Measurements from ENCODE around the gene LGR4. TPM values are rescaled to one million over a fixed set of nuclear protein-coding genes. Genes with fewer than 3 reads are reported as not detected.

The LGR4 gene
- total and polyA plus RNA-seq, 2 of the 13 experiments (the other 11 are each of a cell fraction or from before 2014, with no cell fraction given) = 42.1 to 68.7 TPM

DNA sequence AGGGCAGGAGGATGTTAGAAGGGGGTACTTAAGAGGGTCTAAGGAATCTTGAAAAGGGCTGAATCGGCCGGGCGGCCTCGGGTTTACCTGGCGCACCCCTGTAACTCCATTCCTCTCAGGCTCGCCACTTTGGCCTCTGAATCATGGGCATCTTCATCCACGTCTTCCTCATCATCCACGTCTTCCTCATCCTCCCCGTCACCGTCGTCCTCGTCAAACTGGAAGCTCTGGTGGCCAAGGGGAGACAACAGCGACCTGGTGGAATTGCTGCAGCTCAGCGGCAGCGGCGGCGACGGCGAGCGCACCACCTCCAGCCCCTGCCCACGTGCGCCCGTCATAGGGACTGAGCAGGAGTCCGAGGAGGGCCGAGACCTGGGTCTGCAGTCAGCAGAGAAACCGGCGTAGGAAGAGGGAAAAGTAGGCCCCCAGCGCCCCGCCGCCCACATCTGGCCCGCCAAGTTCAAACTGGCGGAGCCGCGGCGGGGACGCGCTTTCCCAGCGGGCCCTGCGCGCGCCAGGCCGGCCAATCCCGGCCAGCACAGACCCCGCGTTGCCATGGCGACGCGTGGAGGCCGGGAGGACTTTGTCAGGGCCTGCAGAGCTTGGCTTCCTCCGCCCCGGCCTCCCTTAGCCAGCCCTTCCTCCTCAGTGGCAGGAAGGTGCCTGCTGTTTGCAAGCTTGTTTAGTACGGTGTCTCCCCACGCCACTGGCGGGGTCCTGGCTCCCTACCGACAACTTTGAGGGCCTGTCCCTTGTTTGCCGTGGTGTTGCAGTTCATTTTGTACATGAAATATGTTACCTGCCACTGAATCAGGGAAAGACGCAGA is 109.6 kb downstream of the LGR4 start, which contains the start of gene CCDC34 (continued):
- TF ChIP-seq PAF1 (CRISPR knock-in tag; IDR thresholded peaks at IDR 0.05) (peak; percentile 87), ZNF230 (CRISPR knock-in tag; IDR thresholded peaks at IDR 0.05) (peak; percentile 59; the same call in 1 of the 2 replicates), ZSCAN20 (CRISPR knock-in tag; IDR thresholded peaks at IDR 0.05; ENCODE audit: borderline replicate concordance) (0 out of 2 replicates have a peak, but pooled peaks have one; percentile 51), SSRP1 (CRISPR knock-in tag; IDR thresholded peaks at IDR 0.05) (no peak), ZNF496 (CRISPR knock-in tag; IDR thresholded peaks at IDR 0.05; ENCODE audit: insufficient replicate concordance) (no peak), FOXA1 (IDR thresholded peaks at IDR 0.05) (no peak), FOXA1 (CRISPR knock-in tag; IDR thresholded peaks at IDR 0.05) (no peak), ARNTL (CRISPR knock-in tag; IDR thresholded peaks at IDR 0.05) (peak; percentile 79; the same call in 1 of the 2 replicates), GLI4 (CRISPR knock-in tag; IDR thresholded peaks at IDR 0.05; ENCODE audit: borderline replicate concordance) (no peak), MAFG (CRISPR knock-in tag; IDR thresholded peaks at IDR 0.05) (no peak), TCF12 (IDR thresholded peaks at IDR 0.05) (no peak), TCF12 (CRISPR knock-in tag; IDR thresholded peaks at IDR 0.05) (no peak), TARDBP (CRISPR knock-in tag; IDR thresholded peaks at IDR 0.05) (peak; percentile 55), IKZF4 (CRISPR knock-in tag; IDR thresholded peaks at IDR 0.05; ENCODE audit: borderline replicate concordance, low read depth, not compliant biosample characterization) (no peak)
- TF ChIP-seq, protein P1, sequence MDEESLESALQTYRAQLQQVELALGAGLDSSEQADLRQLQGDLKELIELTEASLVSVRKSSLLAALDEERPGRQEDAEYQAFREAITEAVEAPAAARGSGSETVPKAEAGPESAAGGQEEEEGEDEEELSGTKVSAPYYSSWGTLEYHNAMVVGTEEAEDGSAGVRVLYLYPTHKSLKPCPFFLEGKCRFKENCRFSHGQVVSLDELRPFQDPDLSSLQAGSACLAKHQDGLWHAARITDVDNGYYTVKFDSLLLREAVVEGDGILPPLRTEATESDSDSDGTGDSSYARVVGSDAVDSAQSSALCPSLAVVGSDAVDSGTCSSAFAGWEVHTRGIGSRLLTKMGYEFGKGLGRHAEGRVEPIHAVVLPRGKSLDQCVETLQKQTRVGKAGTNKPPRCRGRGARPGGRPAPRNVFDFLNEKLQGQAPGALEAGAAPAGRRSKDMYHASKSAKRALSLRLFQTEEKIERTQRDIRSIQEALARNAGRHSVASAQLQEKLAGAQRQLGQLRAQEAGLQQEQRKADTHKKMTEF (CRISPR knock-in tag; IDR thresholded peaks at IDR 0.05) = peak; percentile 91
- TF ChIP-seq, protein P2, sequence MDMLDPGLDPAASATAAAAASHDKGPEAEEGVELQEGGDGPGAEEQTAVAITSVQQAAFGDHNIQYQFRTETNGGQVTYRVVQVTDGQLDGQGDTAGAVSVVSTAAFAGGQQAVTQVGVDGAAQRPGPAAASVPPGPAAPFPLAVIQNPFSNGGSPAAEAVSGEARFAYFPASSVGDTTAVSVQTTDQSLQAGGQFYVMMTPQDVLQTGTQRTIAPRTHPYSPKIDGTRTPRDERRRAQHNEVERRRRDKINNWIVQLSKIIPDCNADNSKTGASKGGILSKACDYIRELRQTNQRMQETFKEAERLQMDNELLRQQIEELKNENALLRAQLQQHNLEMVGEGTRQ (IDR thresholded peaks at IDR 0.05; ENCODE audit: low read depth, low read length) = no peak
- TF ChIP-seq, protein P2 (CRISPR knock-in tag; IDR thresholded peaks at IDR 0.05; ENCODE audit: borderline replicate concordance) = no peak
- TF ChIP-seq, protein P3, sequence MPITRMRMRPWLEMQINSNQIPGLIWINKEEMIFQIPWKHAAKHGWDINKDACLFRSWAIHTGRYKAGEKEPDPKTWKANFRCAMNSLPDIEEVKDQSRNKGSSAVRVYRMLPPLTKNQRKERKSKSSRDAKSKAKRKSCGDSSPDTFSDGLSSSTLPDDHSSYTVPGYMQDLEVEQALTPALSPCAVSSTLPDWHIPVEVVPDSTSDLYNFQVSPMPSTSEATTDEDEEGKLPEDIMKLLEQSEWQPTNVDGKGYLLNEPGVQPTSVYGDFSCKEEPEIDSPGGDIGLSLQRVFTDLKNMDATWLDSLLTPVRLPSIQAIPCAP (CRISPR knock-in tag; IDR thresholded peaks at IDR 0.05; ENCODE audit: low read depth) = 0 out of 2 replicates have a peak, but pooled peaks have one; percentile 41
- TF ChIP-seq, protein P4, sequence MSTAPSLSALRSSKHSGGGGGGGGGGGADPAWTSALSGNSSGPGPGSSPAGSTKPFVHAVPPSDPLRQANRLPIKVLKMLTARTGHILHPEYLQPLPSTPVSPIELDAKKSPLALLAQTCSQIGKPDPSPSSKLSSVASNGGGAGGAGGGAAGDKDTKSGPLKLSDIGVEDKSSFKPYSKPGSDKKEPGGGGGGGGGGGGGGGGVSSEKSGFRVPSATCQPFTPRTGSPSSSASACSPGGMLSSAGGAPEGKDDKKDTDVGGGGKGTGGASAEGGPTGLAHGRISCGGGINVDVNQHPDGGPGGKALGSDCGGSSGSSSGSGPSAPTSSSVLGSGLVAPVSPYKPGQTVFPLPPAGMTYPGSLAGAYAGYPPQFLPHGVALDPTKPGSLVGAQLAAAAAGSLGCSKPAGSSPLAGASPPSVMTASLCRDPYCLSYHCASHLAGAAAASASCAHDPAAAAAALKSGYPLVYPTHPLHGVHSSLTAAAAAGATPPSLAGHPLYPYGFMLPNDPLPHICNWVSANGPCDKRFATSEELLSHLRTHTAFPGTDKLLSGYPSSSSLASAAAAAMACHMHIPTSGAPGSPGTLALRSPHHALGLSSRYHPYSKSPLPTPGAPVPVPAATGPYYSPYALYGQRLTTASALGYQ (CRISPR knock-in tag; IDR thresholded peaks at IDR 0.05) = peak; percentile 48; the same call in 1 of the 2 replicates
- TF ChIP-seq, protein P5, sequence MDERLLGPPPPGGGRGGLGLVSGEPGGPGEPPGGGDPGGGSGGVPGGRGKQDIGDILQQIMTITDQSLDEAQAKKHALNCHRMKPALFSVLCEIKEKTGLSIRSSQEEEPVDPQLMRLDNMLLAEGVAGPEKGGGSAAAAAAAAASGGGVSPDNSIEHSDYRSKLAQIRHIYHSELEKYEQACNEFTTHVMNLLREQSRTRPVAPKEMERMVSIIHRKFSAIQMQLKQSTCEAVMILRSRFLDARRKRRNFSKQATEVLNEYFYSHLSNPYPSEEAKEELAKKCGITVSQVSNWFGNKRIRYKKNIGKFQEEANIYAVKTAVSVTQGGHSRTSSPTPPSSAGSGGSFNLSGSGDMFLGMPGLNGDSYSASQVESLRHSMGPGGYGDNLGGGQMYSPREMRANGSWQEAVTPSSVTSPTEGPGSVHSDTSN (CRISPR knock-in tag; IDR thresholded peaks at IDR 0.05) = no peak
- TF ChIP-seq, protein P6, sequence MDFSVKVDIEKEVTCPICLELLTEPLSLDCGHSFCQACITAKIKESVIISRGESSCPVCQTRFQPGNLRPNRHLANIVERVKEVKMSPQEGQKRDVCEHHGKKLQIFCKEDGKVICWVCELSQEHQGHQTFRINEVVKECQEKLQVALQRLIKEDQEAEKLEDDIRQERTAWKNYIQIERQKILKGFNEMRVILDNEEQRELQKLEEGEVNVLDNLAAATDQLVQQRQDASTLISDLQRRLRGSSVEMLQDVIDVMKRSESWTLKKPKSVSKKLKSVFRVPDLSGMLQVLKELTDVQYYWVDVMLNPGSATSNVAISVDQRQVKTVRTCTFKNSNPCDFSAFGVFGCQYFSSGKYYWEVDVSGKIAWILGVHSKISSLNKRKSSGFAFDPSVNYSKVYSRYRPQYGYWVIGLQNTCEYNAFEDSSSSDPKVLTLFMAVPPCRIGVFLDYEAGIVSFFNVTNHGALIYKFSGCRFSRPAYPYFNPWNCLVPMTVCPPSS (IDR thresholded peaks at IDR 0.05) = no peak

Measured in HepG2 (cell line).